Keratinocyte (primary cell): ENCODE results near the gene MTIF2. TPM values are rescaled to one million over a fixed set of nuclear protein-coding genes. Genes with fewer than 3 reads are reported as not detected.

ENCODE experiments used
- DNase-seq: peaks from one replicate; pipeline ENCODE4 v3.0.0-alpha.2; 2011; ENCODE audit warnings: low read depth, missing footprints, low spot score
- FAIRE-seq: peaks from 2 replicates; lab custom pipeline; 2011; peaks lifted over from hg19 to GRCh38; lab: Jason Lieb, UNC
- H2AFZ ChIP-seq: 2 replicates; pipeline ENCODE4 v1.6.0; 2012; ENCODE audit warnings: low read length, control low read depth, inconsistent platforms; ENCODE audit not compliant: control insufficient read depth
- H3K27ac ChIP-seq: 2 replicates; pipeline ENCODE4 v1.5.1; 2011; ENCODE audit warnings: low read length; ENCODE audit not compliant: control insufficient read depth, insufficient read depth
- H3K27me3 ChIP-seq: 3 replicates; pipeline ENCODE4 v1.6.0; 2011; ENCODE audit warnings: low read length; ENCODE audit not compliant: control insufficient read depth, insufficient read depth; ENCODE audit errors: extremely low read depth
- H3K36me3 ChIP-seq, 2 experiments: 2 replicates in 1 of 2; 3 replicates in 1 of 2; pipeline ENCODE4 v1.5.1; 2011; ENCODE audit warnings: low read length in 2 of 2, mild to moderate bottlenecking in 1 of 2; ENCODE audit not compliant: control insufficient read depth in 2 of 2, insufficient read depth in 2 of 2; ENCODE audit errors: extremely low read depth in 1 of 2
- H3K4me1 ChIP-seq: 3 replicates; pipeline ENCODE4 v1.5.1; 2011; ENCODE audit warnings: low read length; ENCODE audit not compliant: control insufficient read depth, insufficient read depth; ENCODE audit errors: extremely low read depth
- H3K4me2 ChIP-seq: 3 replicates; pipeline ENCODE4 v1.6.0; 2011; ENCODE audit warnings: low read depth, low read length; ENCODE audit not compliant: control insufficient read depth, insufficient read depth; ENCODE audit errors: extremely low read depth
- H3K4me3 ChIP-seq, 3 experiments: fragments of 200-600 bp in 1 of 3; sonication (generic) in 1 of 3; 2 replicates in 2 of 3; 3 replicates in 1 of 3; pipeline ENCODE4 v1.5.1; 2011 to 2016; ENCODE audit warnings: low read length in 3 of 3, mild to moderate bottlenecking in 3 of 3, control low read depth in 2 of 3, inconsistent platforms in 1 of 3, low read depth in 1 of 3, mixed read lengths in 1 of 3, mixed run types in 1 of 3, moderate library complexity in 1 of 3; ENCODE audit not compliant: control insufficient read depth in 2 of 3, insufficient read depth in 2 of 3; ENCODE audit errors: extremely low read depth in 1 of 3
- H3K79me2 ChIP-seq: 2 replicates; pipeline ENCODE4 v1.6.0; 2012; ENCODE audit warnings: low read length; ENCODE audit not compliant: control insufficient read depth, insufficient read depth
- H3K9ac ChIP-seq: 3 replicates; pipeline ENCODE4 v1.6.0; 2011; ENCODE audit warnings: low read length; ENCODE audit not compliant: control insufficient read depth, insufficient read depth; ENCODE audit errors: extremely low read depth
- H3K9me1 ChIP-seq: 3 replicates; pipeline ENCODE4 v1.6.0; 2011; ENCODE audit warnings: low read length; ENCODE audit not compliant: control insufficient read depth, insufficient read depth; ENCODE audit errors: extremely low read depth
- H3K9me3 ChIP-seq: 2 replicates; pipeline ENCODE4 v1.5.1; 2012; ENCODE audit warnings: low read depth, low read length; ENCODE audit not compliant: control insufficient read depth
- H4K20me1 ChIP-seq: 3 replicates; pipeline ENCODE4 v1.6.0; 2011; ENCODE audit warnings: low read length; ENCODE audit not compliant: control insufficient read depth, insufficient read depth; ENCODE audit errors: extremely low read depth
- EZH2 ChIP-seq: IDR thresholded peaks from one replicate; pipeline ENCODE4 v1.6.1; 2012; ENCODE audit warnings: inconsistent platforms, mild to moderate bottlenecking, low read length, moderate library complexity
- dilution Hi-C: fragments of 300-500 bp; cut with MboI; formaldehyde crosslinking; loops from one replicate; pipeline ENCODE4 v1.7.0; 2020; ENCODE audit warnings: low sequenced_read_pairs; ENCODE audit not compliant: extremely low pct_ligation_motif_present
- polyA plus RNA-seq, 5 experiments: library from polyadenylated mRNA; depleted of rRNA in 3 of 5; stranded (reverse) in 3 of 5; stranded (forward) in 1 of 5; unstranded in 1 of 5; fragments of >200 nt; gene quantifications; 1 replicate in 1 of 5; 2 replicates in 3 of 5; 3 replicates in 1 of 5; pipeline versions ENCODE4 v1.2.1 to v1.2.3, GENCODE V29; 2011 to 2012; ENCODE audit warnings: missing spikeins in 2 of 5, low read depth in 1 of 5, low replicate concordance in 1 of 5
- TF ChIP-seq, protein P1 (sequence below), 3 experiments: IDR thresholded peaks in 1 of 3; conservative IDR thresholded peaks in 1 of 3; optimal IDR thresholded peaks in 1 of 3; 2 replicates in 2 of 3; 3 replicates in 1 of 3; pipeline versions ENCODE3 to v1.5.1; 2011; ENCODE audit warnings: low read length in 3 of 3, mild to moderate bottlenecking in 3 of 3, moderate library complexity in 2 of 3, control low read depth in 1 of 3, inconsistent platforms in 1 of 3; ENCODE audit not compliant: insufficient read depth in 2 of 3; ENCODE audit errors: extremely low read depth in 1 of 3

Gene MTIF2
- polyA plus RNA-seq, 1 donor (not counting 4 experiments of a cell fraction or from before 2014, with no cell fraction given), result 38.9 TPM

GRCh38 chr2:55296393-55296792 lies 27.4 kb upstream of the MTIF2 start:
- FAIRE-seq, result no peak

DNA sequence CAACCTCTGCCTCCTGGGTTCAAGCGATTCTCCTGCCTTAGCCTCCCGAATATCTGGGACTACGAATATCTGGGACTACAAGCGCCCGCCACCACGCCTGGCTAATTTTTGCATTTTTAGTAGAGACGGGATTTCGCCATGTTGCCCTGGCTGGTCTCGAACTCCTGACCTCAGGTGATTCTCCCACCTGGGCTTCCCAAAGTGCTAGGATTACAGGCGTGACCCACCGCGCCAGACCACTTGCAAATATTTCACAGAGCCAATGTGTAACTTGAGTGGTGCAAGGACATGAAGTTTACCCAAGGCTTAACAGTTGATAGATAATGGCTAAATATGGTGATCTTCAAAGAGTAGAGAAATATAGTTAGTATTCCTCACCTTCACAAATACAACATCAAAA lies 14.1 kb upstream of the MTIF2 start:
- no peak overlapping the region for H3K4me2 ChIP-seq
- no peak for FAIRE-seq
- no peaks in the 10 kb centered on the region for H3K79me2 ChIP-seq
- H2AFZ ChIP-seq, result no peak overlapping the region
- H3K9ac ChIP-seq, result no peak overlapping the region
- no peak for DNase-seq
- dilution Hi-C loops, result no loop called here
- H4K20me1 ChIP-seq, result no peaks in the 10 kb centered on the region
- H3K4me1 ChIP-seq, result peaks cover 14% of the 10 kb centered on the region
- no peaks in the 10 kb centered on the region for H3K27me3 ChIP-seq
- H3K4me3 ChIP-seq, result no peak overlapping the region
- H3K9me1 ChIP-seq, result no peaks in the 10 kb centered on the region
- no peak for TF ChIP-seq EZH2
- TF ChIP-seq, protein P1, sequence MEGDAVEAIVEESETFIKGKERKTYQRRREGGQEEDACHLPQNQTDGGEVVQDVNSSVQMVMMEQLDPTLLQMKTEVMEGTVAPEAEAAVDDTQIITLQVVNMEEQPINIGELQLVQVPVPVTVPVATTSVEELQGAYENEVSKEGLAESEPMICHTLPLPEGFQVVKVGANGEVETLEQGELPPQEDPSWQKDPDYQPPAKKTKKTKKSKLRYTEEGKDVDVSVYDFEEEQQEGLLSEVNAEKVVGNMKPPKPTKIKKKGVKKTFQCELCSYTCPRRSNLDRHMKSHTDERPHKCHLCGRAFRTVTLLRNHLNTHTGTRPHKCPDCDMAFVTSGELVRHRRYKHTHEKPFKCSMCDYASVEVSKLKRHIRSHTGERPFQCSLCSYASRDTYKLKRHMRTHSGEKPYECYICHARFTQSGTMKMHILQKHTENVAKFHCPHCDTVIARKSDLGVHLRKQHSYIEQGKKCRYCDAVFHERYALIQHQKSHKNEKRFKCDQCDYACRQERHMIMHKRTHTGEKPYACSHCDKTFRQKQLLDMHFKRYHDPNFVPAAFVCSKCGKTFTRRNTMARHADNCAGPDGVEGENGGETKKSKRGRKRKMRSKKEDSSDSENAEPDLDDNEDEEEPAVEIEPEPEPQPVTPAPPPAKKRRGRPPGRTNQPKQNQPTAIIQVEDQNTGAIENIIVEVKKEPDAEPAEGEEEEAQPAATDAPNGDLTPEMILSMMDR (optimal IDR thresholded peaks at IDR 0.05 in 1 of 3, IDR thresholded peaks at IDR 0.05 in 1 of 3, conservative IDR thresholded peaks at IDR 0.05 in 1 of 3; ENCODE audit: extremely low read depth in 1 of 3, insufficient read depth in 2 of 3, low read length in 3 of 3), result no peak
- H3K36me3 ChIP-seq, result no peaks in the 10 kb centered on the region
- no peaks in the 10 kb centered on the region for H3K9me3 ChIP-seq
- H3K27ac ChIP-seq, result no peak overlapping the region

More at GRCh38 chr2:55296393-55296792, 27.4 kb upstream of the MTIF2 start:
- no peaks in the 10 kb centered on the region for H3K27me3 ChIP-seq
- H3K9me1 ChIP-seq, result no peaks in the 10 kb centered on the region
- H4K20me1 ChIP-seq, result no peaks in the 10 kb centered on the region
- peaks cover 0 to 3% of the 10 kb centered on the region in 2 experiments for H3K36me3 ChIP-seq
- TF ChIP-seq, protein P1 (optimal IDR thresholded peaks at IDR 0.05 in 1 of 3, IDR thresholded peaks at IDR 0.05 in 1 of 3, conservative IDR thresholded peaks at IDR 0.05 in 1 of 3; ENCODE audit: extremely low read depth in 1 of 3, insufficient read depth in 2 of 3, low read length in 3 of 3), result no peak
- no peak for TF ChIP-seq EZH2
- H3K79me2 ChIP-seq, result no peaks in the 10 kb centered on the region
- dilution Hi-C loops, result no loop called here
- H3K27ac ChIP-seq, result no peak overlapping the region
- H3K4me3 ChIP-seq, result no peak overlapping the region
- H3K4me1 ChIP-seq, result no peaks in the 10 kb centered on the region
- H3K9ac ChIP-seq, result no peak overlapping the region
- no peaks in the 10 kb centered on the region for H3K9me3 ChIP-seq
- no peak overlapping the region for H2AFZ ChIP-seq
- DNase-seq, result no peak
- no peak overlapping the region for H3K4me2 ChIP-seq
